Suprapubic skin (tissue), 4 donors: Measurements from ENCODE around the gene FOXN1. TPM values are rescaled to one million over a fixed set of nuclear protein-coding genes. Genes with fewer than 3 reads are reported as not detected.
"Not testable (repeated sequence)": the region's sequence is repeated elsewhere in the genome, so short reads cannot be mapped to it uniquely, and the experiment has no call there.

ENCODE experiments used
- DNase-seq, 2 donors: peaks; one replicate each; pipeline ENCODE4 v3.0.0-alpha.2; 2019; ENCODE audit warnings: low spot score in 2 of 2
- H3K27ac ChIP-seq: fragments of 200-600 bp; sonication (generic); one replicate; pipeline ENCODE4 v1.5.1; 2019
- H3K27me3 ChIP-seq: fragments of 200-600 bp; sonication (generic); one replicate; pipeline ENCODE4 v1.5.1; 2019
- H3K36me3 ChIP-seq: fragments of 200-600 bp; sonication (generic); one replicate; pipeline ENCODE4 v1.5.1; 2019
- H3K4me1 ChIP-seq: fragments of 200-600 bp; sonication (generic); one replicate; pipeline ENCODE4 v1.5.1; 2019
- H3K4me3 ChIP-seq: fragments of 200-600 bp; sonication (generic); one replicate; pipeline ENCODE4 v1.5.1; 2019; ENCODE audit warnings: mild to moderate bottlenecking
- H3K9me3 ChIP-seq: fragments of 200-600 bp; sonication (generic); one replicate; pipeline ENCODE4 v1.5.1; 2019
- EP300 ChIP-seq: sonication (generic); formaldehyde crosslinking; IDR thresholded peaks from one replicate; pipeline ENCODE4 v1.6.1; 2017; ENCODE audit warnings: antibody characterized with exemption
- POLR2A ChIP-seq, 2 donors: fragments of 450-650 bp; IDR thresholded peaks; one replicate each; pipeline ENCODE4 v1.6.1; 2017; ENCODE audit warnings: antibody characterized with exemption in 2 of 2, mild to moderate bottlenecking in 2 of 2, moderate library complexity in 2 of 2
- POLR2AphosphoS5 ChIP-seq, 3 donors: sonication (generic); formaldehyde crosslinking; IDR thresholded peaks; one replicate each; pipeline ENCODE4 v1.6.1; 2017; ENCODE audit warnings: antibody characterized with exemption in 3 of 3
- WGBS: methylation state at CpG from one replicate; pipeline ENCODE4 v1.1.5; 2018; 5-methylcytosine and 5-hydroxymethylcytosine counted together
- total RNA-seq, 4 donors: library from RNA; depleted of rRNA; stranded (reverse); fragments of >200 nt; gene quantifications; one replicate each; pipeline ENCODE4 v1.1.0, GENCODE V29; 2016
- TF ChIP-seq, protein P1 (sequence below), 2 donors: fragments of 200-600 bp in 1 of 2; fragments of 450-650 bp in 1 of 2; sonication (generic) in 1 of 2; IDR thresholded peaks; one replicate each; pipeline ENCODE4 v1.5.1; 2016 to 2019; ENCODE audit warnings: antibody characterized with exemption in 2 of 2, mild to moderate bottlenecking in 1 of 2, moderate library complexity in 1 of 2

Gene FOXN1
- total RNA-seq, 4 donors from 2014 or later = 37.4 to 48.3 (median 38.3) TPM

- peaks cover 14% of the 10 kb centered on the region for H3K4me1 ChIP-seq
- 69% methylated on average over 6 of the region's 6 CpGs for WGBS
- H3K4me3 ChIP-seq = no peak overlapping the region
- H3K27ac ChIP-seq = no peak overlapping the region
- TF ChIP-seq EP300 (no peak), POLR2A (IDR thresholded peaks at IDR 0.05) (no peak), POLR2AphosphoS5 (IDR thresholded peaks at IDR 0.05) (no peak)
- TF ChIP-seq, protein P1, sequence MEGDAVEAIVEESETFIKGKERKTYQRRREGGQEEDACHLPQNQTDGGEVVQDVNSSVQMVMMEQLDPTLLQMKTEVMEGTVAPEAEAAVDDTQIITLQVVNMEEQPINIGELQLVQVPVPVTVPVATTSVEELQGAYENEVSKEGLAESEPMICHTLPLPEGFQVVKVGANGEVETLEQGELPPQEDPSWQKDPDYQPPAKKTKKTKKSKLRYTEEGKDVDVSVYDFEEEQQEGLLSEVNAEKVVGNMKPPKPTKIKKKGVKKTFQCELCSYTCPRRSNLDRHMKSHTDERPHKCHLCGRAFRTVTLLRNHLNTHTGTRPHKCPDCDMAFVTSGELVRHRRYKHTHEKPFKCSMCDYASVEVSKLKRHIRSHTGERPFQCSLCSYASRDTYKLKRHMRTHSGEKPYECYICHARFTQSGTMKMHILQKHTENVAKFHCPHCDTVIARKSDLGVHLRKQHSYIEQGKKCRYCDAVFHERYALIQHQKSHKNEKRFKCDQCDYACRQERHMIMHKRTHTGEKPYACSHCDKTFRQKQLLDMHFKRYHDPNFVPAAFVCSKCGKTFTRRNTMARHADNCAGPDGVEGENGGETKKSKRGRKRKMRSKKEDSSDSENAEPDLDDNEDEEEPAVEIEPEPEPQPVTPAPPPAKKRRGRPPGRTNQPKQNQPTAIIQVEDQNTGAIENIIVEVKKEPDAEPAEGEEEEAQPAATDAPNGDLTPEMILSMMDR (IDR thresholded peaks at IDR 0.05) = no peak
- DNase-seq = no peak
- H3K27me3 ChIP-seq = no peaks in the 10 kb centered on the region
- no peaks in the 10 kb centered on the region for H3K36me3 ChIP-seq
- no peaks in the 10 kb centered on the region for H3K9me3 ChIP-seq
These were observed 14.5 kb downstream of the FOXN1 start for GRCh38 chr17:28520687-28521086.

DNA sequence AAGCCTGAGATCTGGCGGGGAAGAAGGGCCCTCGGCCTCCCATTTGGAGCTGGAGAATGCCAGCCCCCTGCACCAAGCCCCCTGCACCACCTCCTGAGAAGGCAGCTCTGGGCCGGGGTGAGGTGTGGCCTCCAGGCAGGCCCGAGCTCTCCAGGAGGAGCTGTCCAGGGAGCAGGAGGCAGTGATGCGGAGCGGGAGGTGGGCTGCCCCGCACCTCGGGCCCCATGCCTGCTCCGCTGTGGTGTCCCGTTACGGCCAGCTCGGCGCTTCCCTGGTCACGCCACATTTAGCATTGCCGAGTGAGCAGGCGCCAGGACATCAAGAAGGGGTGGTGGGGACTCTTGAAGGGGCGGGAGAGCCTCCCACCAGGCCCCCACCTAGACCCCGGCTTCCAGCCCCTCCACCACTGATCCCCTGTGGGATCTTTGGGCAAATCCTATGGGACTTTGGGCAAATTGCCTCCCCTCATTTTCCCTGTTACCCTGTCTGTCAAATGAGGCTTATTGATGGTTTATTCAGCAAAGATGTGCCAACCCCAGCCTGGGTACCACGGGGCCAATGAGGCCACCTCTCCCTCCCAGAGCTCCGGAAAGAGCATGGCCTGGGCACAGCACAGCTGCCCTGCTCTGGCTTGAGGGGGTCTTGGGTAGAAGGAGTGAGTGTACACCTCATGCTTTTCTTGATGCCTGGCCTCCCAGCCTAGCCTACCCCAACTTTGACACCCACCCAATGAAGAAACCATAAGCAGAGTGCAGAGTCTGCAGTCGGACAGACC lies 15.3 kb downstream of the FOXN1 start:
- Histone ChIP-seq H3K27me3 (no peaks in the 10 kb centered on the region), H3K4me3 (no peak overlapping the region), H3K4me1 (peaks cover 22% of the 10 kb centered on the region), H3K36me3 (no peaks in the 10 kb centered on the region), H3K9me3 (no peaks in the 10 kb centered on the region), H3K27ac (no peak overlapping the region)
- TF ChIP-seq POLR2A (IDR thresholded peaks at IDR 0.05) (no peak), EP300 (no peak), POLR2AphosphoS5 (IDR thresholded peaks at IDR 0.05) (no peak)
- TF ChIP-seq, protein P1 (IDR thresholded peaks at IDR 0.05) = no peak
- DNase-seq = no peak
- 57% methylated on average over 8 of the region's 21 CpGs for WGBS

GRCh38 chr17:28522281-28522680 lies 16.1 kb downstream of the FOXN1 start:
- H3K4me1 ChIP-seq = peaks cover 28% of the 10 kb centered on the region
- H3K9me3 ChIP-seq, H3K27ac ChIP-seq, DNase-seq, H3K4me3 ChIP-seq, H3K36me3 ChIP-seq, H3K27me3 ChIP-seq: not testable (repeated sequence)
- WGBS = 85% methylated on average over 4 of the region's 4 CpGs

GRCh38 chr17:28523186-28523585 lies 17.0 kb downstream of the FOXN1 start:
- no peak for DNase-seq
- no peaks in the 10 kb centered on the region for H3K9me3 ChIP-seq
- no peaks in the 10 kb centered on the region for H3K36me3 ChIP-seq
- H3K27me3 ChIP-seq = no peaks in the 10 kb centered on the region
- H3K4me1 ChIP-seq = peaks cover 36% of the 10 kb centered on the region
- no peak overlapping the region for H3K27ac ChIP-seq
- no peak overlapping the region for H3K4me3 ChIP-seq
- TF ChIP-seq, protein P1 (IDR thresholded peaks at IDR 0.05) = no peak
- TF ChIP-seq EP300 (no peak), POLR2A (IDR thresholded peaks at IDR 0.05) (no peak), POLR2AphosphoS5 (IDR thresholded peaks at IDR 0.05) (no peak)
- WGBS = 79% methylated on average over 2 of the region's 6 CpGs

GRCh38 chr17:28523876-28524275 lies 17.7 kb downstream of the FOXN1 start:
- H3K9me3 ChIP-seq = no peaks in the 10 kb centered on the region
- H3K27me3 ChIP-seq = no peaks in the 10 kb centered on the region
- DNase-seq = no peak
- H3K27ac ChIP-seq = no peak overlapping the region
- H3K36me3 ChIP-seq = no peaks in the 10 kb centered on the region
- H3K4me1 ChIP-seq = peaks cover 40% of the 10 kb centered on the region
- no peak overlapping the region for H3K4me3 ChIP-seq
- TF ChIP-seq POLR2A (IDR thresholded peaks at IDR 0.05) (no peak), EP300 (no peak), POLR2AphosphoS5 (IDR thresholded peaks at IDR 0.05) (no peak)
- TF ChIP-seq, protein P1 (IDR thresholded peaks at IDR 0.05) = no peak
- WGBS = 92% methylated on average over 15 of the region's 15 CpGs
